Bronchial epithelial cell (primary cell): ENCODE measurements around the gene TNFSF4. TPM values are rescaled to one million over a fixed set of nuclear protein-coding genes. Genes with fewer than 3 reads are reported as not detected.

Experiments
- DNase-seq: peaks from one replicate; pipeline ENCODE4 v3.0.0-alpha.2; 2010; ENCODE audit warnings: low read depth
- FAIRE-seq: peaks from 2 replicates; lab custom pipeline; 2011; peaks lifted over from hg19 to GRCh38; lab: Jason Lieb, UNC
- H3K27me3 ChIP-seq: 2 replicates; pipeline ENCODE4 v1.5.1; 2011; ENCODE audit warnings: low read length; ENCODE audit not compliant: control insufficient read depth, insufficient read depth
- H3K36me3 ChIP-seq: 2 replicates; pipeline ENCODE4 v1.5.1; 2011; ENCODE audit warnings: low read length; ENCODE audit not compliant: control insufficient read depth, insufficient read depth
- H3K4me3 ChIP-seq: 2 replicates; pipeline ENCODE4 v1.5.1; 2011; ENCODE audit warnings: mild to moderate bottlenecking, low read depth, low read length, control low read depth
- CTCF ChIP-seq: IDR thresholded peaks from 2 replicates; pipeline ENCODE4 v1.5.1; 2011; ENCODE audit warnings: mild to moderate bottlenecking, moderate library complexity, low read length, control low read depth, inconsistent platforms; ENCODE audit not compliant: insufficient read depth, severe bottlenecking
- total RNA-seq: library from RNA; depleted of rRNA; stranded (reverse); fragments of >200 nt; gene quantifications from 2 replicates; pipeline ENCODE4 v1.2.1, GENCODE V29; 2014

Gene TNFSF4
- total RNA-seq, 1 donor from 2014 or later: under 0.01 TPM

GRCh38 chr1:173139706-173140105, 67.4 kb downstream of the TNFSF4 start:
- no peaks in the 10 kb centered on the region for H3K27me3 ChIP-seq
- H3K36me3 ChIP-seq: no peaks in the 10 kb centered on the region
- FAIRE-seq (no peak), DNase-seq (no peak)
- TF ChIP-seq CTCF: no peak
- H3K4me3 ChIP-seq: no peak overlapping the region

DNA sequence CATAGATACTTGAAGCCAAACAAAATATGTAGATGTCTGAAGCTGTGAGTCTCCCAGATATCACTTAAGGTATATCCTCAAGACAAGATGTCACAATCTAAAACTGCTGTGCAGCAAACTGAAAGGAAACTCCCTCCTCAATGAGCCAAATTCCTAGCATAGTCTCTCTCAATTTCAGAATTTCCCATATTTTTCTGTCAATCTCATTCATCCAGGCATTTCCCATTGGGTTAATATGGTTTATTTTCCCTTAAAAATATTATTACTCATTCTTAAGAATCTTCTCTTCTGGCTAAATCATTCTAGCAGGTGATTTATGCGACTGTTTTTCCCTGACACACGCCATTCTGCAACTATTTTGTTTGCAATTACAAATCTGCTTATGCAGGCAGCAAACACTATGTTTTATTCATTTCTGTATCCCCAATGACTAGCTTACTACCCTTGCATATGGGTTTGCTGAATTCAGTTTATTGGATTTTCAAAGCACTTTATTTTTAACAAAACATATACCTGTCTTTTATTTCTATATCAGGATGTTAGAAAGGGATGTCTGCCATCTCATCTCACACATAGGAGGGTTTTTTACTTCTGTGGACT, 69.9 kb downstream of the TNFSF4 start:
- no peak for DNase-seq
- no peak for TF ChIP-seq CTCF
- no peak for FAIRE-seq
- no peaks in the 10 kb centered on the region for H3K27me3 ChIP-seq
- no peaks in the 10 kb centered on the region for H3K36me3 ChIP-seq
- no peak overlapping the region for H3K4me3 ChIP-seq

- Histone ChIP-seq H3K27me3 (no peaks in the 10 kb centered on the region), H3K36me3 (no peaks in the 10 kb centered on the region), H3K4me3 (no peak overlapping the region)
- FAIRE-seq (no peak), DNase-seq (peak; percentile 33)
- no peak for TF ChIP-seq CTCF
These were observed 72.3 kb downstream of the TNFSF4 start for GRCh38 chr1:173134800-173135199.

- peak; percentile 58 for DNase-seq
- Histone ChIP-seq H3K36me3 (no peaks in the 10 kb centered on the region), H3K27me3 (no peaks in the 10 kb centered on the region), H3K4me3 (no peak overlapping the region)
- TF ChIP-seq CTCF: no peak
- no peak for FAIRE-seq
These were observed 73.1 kb downstream of the TNFSF4 start for GRCh38 chr1:173134029-173134428.

Other genes with a start within 250 kb of the TNFSF4 start
- not detected in 2 replicates for gene TNFSF18, start 156.4 kb downstream of the TNFSF4 start, total RNA-seq